ENCODE data around the gene ARPP21.

ARPP21 gene

GRCh38 chr3:35677797-35678196 lies 38.5 kb downstream of the ARPP21 start:
- FAIRE-seq: no peak

- no peak for FAIRE-seq
Observed at GRCh38 chr3:35678643-35679161, 39.4 kb downstream of the ARPP21 start.

- FAIRE-seq: no peak
Observed at GRCh38 chr3:35679409-35680080, 40.2 kb downstream of the ARPP21 start.

GRCh38 chr3:35680866-35681650 lies 41.7 kb downstream of the ARPP21 start:
- FAIRE-seq: no peak

- FAIRE-seq: no peak
Observed at GRCh38 chr3:35685153-35685552, 45.8 kb downstream of the ARPP21 start.

GRCh38 chr3:35688826-35689225 lies 49.5 kb downstream of the ARPP21 start:
- no peak for FAIRE-seq

- FAIRE-seq: no peak
Observed at GRCh38 chr3:35690271-35690670, 50.9 kb downstream of the ARPP21 start.

GRCh38 chr3:35705904-35706303 lies 66.6 kb downstream of the ARPP21 start:
- no peak for FAIRE-seq

GRCh38 chr3:35707904-35708303 lies 68.6 kb downstream of the ARPP21 start:
- no peak for FAIRE-seq

- no peak for FAIRE-seq
Observed at GRCh38 chr3:35708394-35709271, 69.3 kb downstream of the ARPP21 start.

GRCh38 chr3:35709691-35710090 lies 70.4 kb downstream of the ARPP21 start:
- no peak for FAIRE-seq

- FAIRE-seq: no peak
Observed at GRCh38 chr3:35710554-35710953, 71.2 kb downstream of the ARPP21 start.

GRCh38 chr3:35718921-35719320 lies 79.6 kb downstream of the ARPP21 start:
- FAIRE-seq: no peak

- no peak for FAIRE-seq
Observed at GRCh38 chr3:35721628-35722027, 82.3 kb downstream of the ARPP21 start.

GRCh38 chr3:35722902-35723301 lies 83.6 kb downstream of the ARPP21 start:
- no peak for FAIRE-seq

GRCh38 chr3:35723480-35724097 lies 84.3 kb downstream of the ARPP21 start:
- FAIRE-seq: no peak

GRCh38 chr3:35724106-35724505 lies 84.8 kb downstream of the ARPP21 start:
- FAIRE-seq: no peak

GRCh38 chr3:35727179-35727578 lies 87.9 kb downstream of the ARPP21 start:
- no peak for FAIRE-seq

- no peak for FAIRE-seq
Observed at GRCh38 chr3:35733341-35733740, 94.0 kb downstream of the ARPP21 start.

GRCh38 chr3:35733864-35734263 lies 94.5 kb downstream of the ARPP21 start:
- FAIRE-seq: no peak

GRCh38 chr3:35737080-35737479 lies 97.8 kb downstream of the ARPP21 start:
- FAIRE-seq: no peak

GRCh38 chr3:35737527-35737926 lies 98.2 kb downstream of the ARPP21 start:
- FAIRE-seq: no peak

Data from G401.6 (cell line).